H9 (cell line): ENCODE data around the gene MUC5AC. TPM values are rescaled to one million over a fixed set of nuclear protein-coding genes. Genes with fewer than 3 reads are reported as not detected.

Experiments
- DNase-seq: peaks from one replicate; pipeline ENCODE4 v3.0.0-alpha.2; 2017
- H2AFZ ChIP-seq: one replicate; pipeline ENCODE4 v1.6.1; 2013; ENCODE audit warnings: mild to moderate bottlenecking, low read length, control low read depth, moderate library complexity
- H2AK5ac ChIP-seq: 2 replicates; pipeline ENCODE4 v1.6.1; 2013; ENCODE audit warnings: low read length, control low read depth, mixed read lengths; ENCODE audit not compliant: insufficient read length
- H2BK120ac ChIP-seq: one replicate; pipeline ENCODE4 v1.6.1; 2013; ENCODE audit warnings: low read depth, mild to moderate bottlenecking, low read length, control low read depth, inconsistent platforms; ENCODE audit not compliant: poor library complexity, severe bottlenecking
- H2BK12ac ChIP-seq: 2 replicates; pipeline ENCODE4 v1.6.1; 2013; ENCODE audit warnings: low read length, control low read depth, mixed read lengths, low read depth; ENCODE audit not compliant: insufficient read length
- H2BK15ac ChIP-seq: 2 replicates; pipeline ENCODE4 v1.6.1; 2013; ENCODE audit warnings: low read depth, low read length, control low read depth
- H2BK20ac ChIP-seq: one replicate; pipeline ENCODE4 v1.6.1; 2013; ENCODE audit warnings: low read depth, mild to moderate bottlenecking, low read length, control low read depth, inconsistent platforms; ENCODE audit not compliant: poor library complexity, severe bottlenecking
- H2BK5ac ChIP-seq: 2 replicates; pipeline ENCODE4 v1.6.1; 2013; ENCODE audit warnings: low read length, control low read depth, mixed read lengths; ENCODE audit not compliant: insufficient read length
- H3K14ac ChIP-seq: 2 replicates; pipeline ENCODE4 v1.6.1; 2013; ENCODE audit warnings: low read length, control low read depth; ENCODE audit not compliant: insufficient read depth
- H3K18ac ChIP-seq: 2 replicates; pipeline ENCODE4 v1.6.1; 2013; ENCODE audit warnings: low read depth, mild to moderate bottlenecking, mixed read lengths, low read length, control low read depth; ENCODE audit not compliant: insufficient read length
- H3K23ac ChIP-seq: 2 replicates; pipeline ENCODE4 v1.6.1; 2013; ENCODE audit warnings: low read length, control low read depth, mixed read lengths, low read depth; ENCODE audit not compliant: insufficient read length
- H3K23me2 ChIP-seq: 2 replicates; pipeline ENCODE4 v1.6.1; 2013; ENCODE audit warnings: low read depth, mild to moderate bottlenecking, mixed read lengths, low read length, control low read depth; ENCODE audit not compliant: insufficient read length, poor library complexity, severe bottlenecking
- H3K27ac ChIP-seq: 2 replicates; pipeline ENCODE4 v1.5.1; 2013; ENCODE audit warnings: low read length, control low read depth, mixed read lengths, low read depth; ENCODE audit not compliant: insufficient read length
- H3K27me3 ChIP-seq: 2 replicates; pipeline ENCODE4 v1.6.1; 2013; ENCODE audit warnings: low read length, control low read depth, inconsistent platforms; ENCODE audit not compliant: insufficient read depth
- H3K4ac ChIP-seq: 2 replicates; pipeline ENCODE4 v1.6.1; 2013; ENCODE audit warnings: low read depth, mild to moderate bottlenecking, control low read depth, inconsistent platforms, low read length, moderate library complexity
- H3K4me1 ChIP-seq: 2 replicates; pipeline ENCODE4 v1.6.1; 2013; ENCODE audit warnings: low read length, control low read depth, inconsistent platforms; ENCODE audit not compliant: insufficient read depth
- H3K4me2 ChIP-seq: 2 replicates; pipeline ENCODE4 v1.6.1; 2013; ENCODE audit warnings: low read length, control low read depth, mixed read lengths; ENCODE audit not compliant: insufficient read length, insufficient read depth
- H3K56ac ChIP-seq: 2 replicates; pipeline ENCODE4 v1.6.1; 2013; ENCODE audit warnings: low read depth, mild to moderate bottlenecking, mixed read lengths, low read length, control low read depth; ENCODE audit not compliant: insufficient read length
- H3K79me1 ChIP-seq: 2 replicates; pipeline ENCODE4 v1.6.1; 2013; ENCODE audit warnings: low read depth, mild to moderate bottlenecking, moderate library complexity, low read length, control low read depth, inconsistent platforms; ENCODE audit not compliant: insufficient read depth, poor library complexity, severe bottlenecking
- H3K79me2 ChIP-seq: 2 replicates; pipeline ENCODE4 v1.6.1; 2013; ENCODE audit warnings: low read length, control low read depth, inconsistent platforms; ENCODE audit not compliant: insufficient read depth
- H3K9ac ChIP-seq: 2 replicates; pipeline ENCODE4 v1.6.1; 2013; ENCODE audit warnings: low read length, control low read depth, mixed read lengths; ENCODE audit not compliant: insufficient read length; ENCODE audit errors: extremely low read depth
- H3K9me3 ChIP-seq: one replicate; pipeline ENCODE4 v1.6.1; 2013; ENCODE audit warnings: low read depth, low read length, inconsistent platforms; ENCODE audit not compliant: control insufficient read depth
- H3T11ph ChIP-seq: one replicate; pipeline ENCODE4 v1.6.1; 2013; ENCODE audit warnings: mild to moderate bottlenecking, low read length, control low read depth, inconsistent platforms
- H4K20me1 ChIP-seq: one replicate; pipeline ENCODE4 v1.6.1; 2013; ENCODE audit not compliant: control insufficient read depth, insufficient read length, insufficient read depth
- H4K5ac ChIP-seq: 2 replicates; pipeline ENCODE4 v1.6.1; 2013; ENCODE audit warnings: low read depth, mild to moderate bottlenecking, mixed read lengths, low read length, control low read depth; ENCODE audit not compliant: insufficient read length
- H4K8ac ChIP-seq: replicated peaks from 2 replicates; pipeline ENCODE4 v1.6.1; 2013; ENCODE audit warnings: low read length, control low read depth, mixed read lengths, low read depth; ENCODE audit not compliant: insufficient read length
- H4K91ac ChIP-seq: 2 replicates; pipeline ENCODE4 v1.6.1; 2013; ENCODE audit warnings: low read depth, mild to moderate bottlenecking, moderate library complexity, mixed read lengths, low read length, control low read depth; ENCODE audit not compliant: insufficient read length
- H3K27ac Mint-ChIP-seq, 3 experiments: 2 replicates in 2 of 3; 3 replicates in 1 of 3; pipeline ENCODE4 v1.8.0; 2020 to 2021; ENCODE audit warnings: mixed read lengths in 3 of 3, mild to moderate bottlenecking in 1 of 3, moderate library complexity in 1 of 3
- H3K27me3 Mint-ChIP-seq: 2 replicates; pipeline ENCODE4 v1.8.0; 2021; ENCODE audit warnings: low read depth, mild to moderate bottlenecking, moderate library complexity, mixed read lengths
- H3K36me3 Mint-ChIP-seq, 3 experiments: 2 replicates in 2 of 3; 3 replicates in 1 of 3; pipeline ENCODE4 v1.8.0; 2020 to 2021; ENCODE audit warnings: low read depth in 3 of 3, mixed read lengths in 3 of 3; ENCODE audit not compliant: insufficient read depth in 1 of 3
- H3K4me1 Mint-ChIP-seq, 2 experiments: 2 replicates each; pipeline ENCODE4 v1.8.0; 2020; ENCODE audit warnings: mixed read lengths in 2 of 2
- H3K4me3 Mint-ChIP-seq, 2 experiments: 2 replicates in 1 of 2; 3 replicates in 1 of 2; pipeline ENCODE4 v1.8.0; 2020 to 2021; ENCODE audit warnings: mild to moderate bottlenecking in 2 of 2, mixed read lengths in 2 of 2, moderate library complexity in 1 of 2
- H3K9me3 Mint-ChIP-seq, 2 experiments: 2 replicates in 1 of 2; 3 replicates in 1 of 2; pipeline ENCODE4 v1.8.0; 2020; ENCODE audit warnings: mild to moderate bottlenecking in 2 of 2, mixed read lengths in 2 of 2, moderate library complexity in 1 of 2
- CTCF ChIP-seq: fragments of 200-600 bp; sonication (generic); conservative IDR thresholded peaks from 3 replicates; pipeline ENCODE4 v1.8.0; 2021; ENCODE audit warnings: antibody characterized with exemption, mild to moderate bottlenecking
- WGBS: extraction: QIAGEN DNeasy Blood & Tissue Kit; methylation state at CpG from one replicate; pipeline ENCODE4 v1.1.7; 2013; ENCODE audit warnings: missing lambda C conversion rate, low lambda C conversion rate, mixed read lengths; ENCODE audit not compliant: insufficient read length; ENCODE audit errors: extremely low coverage; 5-methylcytosine and 5-hydroxymethylcytosine counted together
- total RNA-seq: library from RNA; stranded (reverse); gene quantifications from 2 replicates; pipeline ENCODE4 v1.2.1, GENCODE V29; 2021

MUC5AC gene
- total RNA-seq, 1 experiment from 2014 or later, result not detected

DNA sequence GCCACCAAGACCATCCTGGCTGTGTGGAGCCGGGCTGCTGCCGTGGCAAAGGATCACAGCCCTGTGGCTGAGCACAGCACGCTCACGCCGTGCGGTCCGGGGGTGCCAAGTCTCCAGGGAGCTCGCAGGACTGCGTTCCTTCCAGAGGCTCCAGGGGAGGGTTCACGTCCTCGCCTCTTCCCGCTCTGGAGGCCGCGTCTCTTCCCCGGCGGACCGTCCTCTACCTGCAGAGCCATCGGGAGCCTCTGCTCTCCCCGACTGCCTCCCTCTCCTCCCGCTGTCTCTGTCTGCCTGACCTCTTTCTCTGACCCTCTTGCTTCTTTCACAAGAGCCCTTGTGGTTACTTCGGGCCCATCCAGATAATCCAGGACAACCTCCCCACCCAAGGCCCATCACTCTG, 11.4 kb upstream of the MUC5AC start:
- peaks cover 33% of the 10 kb centered on the region for H3K27me3 Mint-ChIP-seq

More for the DNA sequence above, 11.4 kb upstream of the MUC5AC start:
- Histone ChIP-seq H4K91ac (no peak overlapping the region), H4K8ac (no peak overlapping the region), H3K9me3 (peaks cover 5% of the 10 kb centered on the region), H2BK5ac (no peak overlapping the region), H2BK120ac (no peak overlapping the region), H3K56ac (no peak overlapping the region), H3T11ph (no peak overlapping the region), H3K9ac (no peak overlapping the region), H3K23ac (no peak overlapping the region), H2BK12ac (no peak overlapping the region), H3K18ac (no peak overlapping the region), H2AK5ac (no peak overlapping the region), H3K27me3 (no peaks in the 10 kb centered on the region; the same call in 1 of the 2 replicates), H3K23me2 (no peaks in the 10 kb centered on the region), H3K79me1 (no peaks in the 10 kb centered on the region), H3K4ac (no peak overlapping the region), H3K4me2 (no peak overlapping the region), H2BK15ac (no peak overlapping the region), H2BK20ac (no peak overlapping the region), H4K5ac (no peak overlapping the region), H3K14ac (no peak overlapping the region), H2AFZ (no peak overlapping the region), H3K79me2 (no peaks in the 10 kb centered on the region), H3K4me1 (no peaks in the 10 kb centered on the region), H3K27ac (no peak overlapping the region), H4K20me1 (no peaks in the 10 kb centered on the region)
- Mint-ChIP-seq H3K4me3 (no peak overlapping the region), H3K27ac (no peak overlapping the region), H3K36me3 (peaks cover 0 to 10% (median 0%) of the 10 kb centered on the region in 3 experiments; a peak in 3 of 7 replicates), H3K9me3 (peaks cover 48 to 59% of the 10 kb centered on the region in 2 experiments), H3K4me1 (no peaks in the 10 kb centered on the region)
- TF ChIP-seq CTCF, result no peak
- no peak for DNase-seq
- no CpG with 5 or more reads among the region's 21 CpGs for WGBS
